NCI-H82 treated with DMSO at 0.1 percent for 48 hours (cell line): Measurements from ENCODE around the gene RACK1.
"Not testable (repeated sequence)": the region's sequence is repeated elsewhere in the genome, so short reads cannot be mapped to it uniquely, and the experiment has no call there.

Experiments used
- DNase-seq: peaks from one replicate; lab custom pipeline; 2025; ENCODE audit not compliant: unreplicated experiment; lab: John Stamatoyannopoulos, UW

The RACK1 gene

DNA sequence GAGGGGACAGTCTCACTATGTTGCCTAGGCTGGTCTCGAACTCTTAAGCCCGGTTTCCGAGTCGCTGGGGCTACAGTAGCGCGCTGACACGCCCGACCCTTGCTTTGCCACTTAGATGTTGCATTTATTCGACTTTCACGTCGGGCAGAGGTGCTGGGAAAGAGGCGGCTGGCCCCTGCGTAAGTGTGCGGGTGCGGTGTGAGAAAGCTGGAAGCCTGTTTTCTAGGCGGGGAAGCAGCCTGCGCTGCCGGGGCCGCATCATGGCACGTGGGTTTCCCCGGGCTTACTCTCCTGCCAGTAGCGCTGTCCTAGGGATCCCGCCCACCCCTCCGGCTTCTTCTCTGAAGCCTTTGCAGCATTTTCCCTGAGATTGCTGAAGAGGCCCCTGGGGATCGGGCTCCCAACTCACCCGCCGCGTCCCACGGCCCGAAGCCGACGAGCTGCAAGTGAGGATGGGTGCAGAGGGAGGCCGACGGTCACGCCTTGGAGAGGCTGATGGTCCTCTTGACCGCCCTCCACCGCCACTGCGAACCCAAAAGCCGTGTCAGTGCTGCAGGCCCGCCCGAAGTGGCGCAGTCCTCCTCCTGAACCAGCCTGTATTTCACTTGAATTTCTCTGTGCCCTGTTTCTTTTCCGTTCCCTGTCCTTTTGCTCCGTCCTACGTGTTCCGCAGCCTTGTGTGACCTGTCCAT lies 26.4 kb downstream of the RACK1 start:
- no peak for DNase-seq

DNA sequence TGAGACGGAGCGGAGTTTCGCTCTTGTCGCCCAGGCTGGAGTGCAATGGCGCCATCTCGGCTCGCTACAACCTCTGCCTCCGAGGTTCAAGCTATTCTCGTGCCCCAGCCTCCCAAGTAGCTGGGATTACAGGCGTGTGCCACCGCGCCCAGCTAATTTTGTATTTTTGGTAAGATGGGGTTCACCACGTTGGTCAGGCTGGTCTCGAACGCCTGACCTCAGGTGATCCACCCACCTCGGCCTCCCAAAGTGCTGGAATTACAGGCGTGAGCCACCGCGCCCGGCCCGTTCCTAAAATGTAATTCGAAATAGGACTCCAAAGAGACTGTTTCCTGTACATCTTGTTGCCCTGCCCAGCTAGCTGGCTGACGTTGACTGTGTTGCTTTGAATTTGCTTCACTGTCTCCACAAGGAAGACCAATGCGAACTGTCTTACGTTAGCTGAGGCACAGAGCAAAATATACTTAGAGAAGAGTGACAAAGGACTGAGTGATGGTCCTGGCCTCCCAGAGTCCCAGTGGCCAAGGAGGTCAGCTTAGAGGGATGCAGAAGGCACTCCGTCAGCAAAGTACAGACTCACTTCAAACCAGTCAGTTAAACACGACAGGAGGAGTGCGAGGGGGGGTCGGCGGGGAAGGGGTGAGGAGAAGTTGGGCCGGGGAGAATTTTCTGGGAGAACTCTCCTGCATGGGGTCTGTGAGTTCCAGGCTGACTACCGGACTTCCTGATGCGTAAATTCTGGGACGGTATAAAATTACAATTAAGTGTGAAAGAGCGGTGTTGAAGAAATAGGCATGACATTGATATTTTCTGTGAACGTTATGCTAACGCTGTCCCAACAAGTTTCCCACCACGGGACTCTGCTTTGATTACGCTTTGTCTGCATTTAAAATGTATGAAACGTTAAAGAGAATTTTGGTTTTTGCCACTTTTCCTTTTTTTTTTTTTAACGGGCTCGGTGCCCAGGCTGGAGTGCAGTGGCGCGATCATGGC lies 27.4 kb downstream of the RACK1 start:
- no peak for DNase-seq

DNA sequence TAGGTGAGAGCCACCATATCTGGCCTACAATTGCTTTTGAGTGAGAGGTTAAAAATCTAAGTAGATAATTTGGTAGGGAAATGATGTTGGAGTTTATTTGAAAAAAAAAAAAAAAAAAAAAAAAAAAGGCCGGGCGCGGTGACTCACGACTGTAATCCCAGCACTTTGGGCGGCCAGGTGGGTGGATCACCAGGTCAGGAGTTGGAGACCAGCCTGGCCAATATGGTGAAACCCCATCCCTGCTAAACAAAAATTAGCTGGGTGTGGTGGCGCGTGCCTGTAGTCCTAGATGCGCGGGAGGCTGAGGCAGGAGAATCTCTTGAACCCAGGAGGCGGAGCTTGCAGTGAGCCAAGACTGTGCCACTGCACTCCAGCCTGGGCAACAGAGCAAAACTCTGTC lies 29.5 kb downstream of the RACK1 start:
- DNase-seq = not testable (repeated sequence)

DNA sequence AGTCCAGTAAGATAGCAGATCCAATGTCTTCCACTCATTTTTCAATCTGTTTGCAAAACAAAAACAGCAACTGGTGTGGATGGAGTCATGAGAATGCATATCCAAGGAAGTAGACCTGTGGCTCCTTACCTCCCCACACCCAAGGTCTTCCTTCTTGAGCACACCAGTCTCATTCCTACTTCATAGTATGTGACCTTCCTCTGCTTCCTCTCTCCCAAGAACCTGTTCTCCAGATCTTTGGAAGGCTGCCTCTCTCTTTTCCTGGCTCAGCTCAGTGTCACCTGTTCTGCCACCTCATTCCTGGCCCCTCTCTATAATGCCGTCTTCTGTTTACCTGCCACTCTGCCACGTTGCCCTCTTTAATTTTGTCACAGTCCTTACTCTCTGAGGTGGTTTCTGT lies 30.8 kb downstream of the RACK1 start:
- no peak for DNase-seq

DNA sequence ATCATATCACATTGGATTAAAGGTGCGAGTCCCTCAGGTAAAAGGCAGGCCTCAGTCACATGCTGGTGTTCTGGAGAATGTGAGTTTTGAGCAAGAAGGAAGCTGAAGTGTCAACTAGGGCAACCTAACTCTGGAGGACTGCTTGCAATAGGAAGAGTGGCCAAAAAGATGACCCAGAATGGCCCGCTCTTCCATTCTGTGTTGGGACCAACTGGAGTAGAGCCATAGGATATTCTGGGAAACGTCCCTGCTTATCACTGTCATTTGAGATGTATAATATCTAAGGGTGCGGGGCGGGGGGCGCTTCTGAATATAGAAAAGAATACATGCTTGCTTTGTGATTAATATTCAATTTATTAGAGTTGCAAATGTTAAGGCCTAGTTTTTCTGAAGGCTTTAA lies 31.6 kb downstream of the RACK1 start:
- no peak for DNase-seq

DNA sequence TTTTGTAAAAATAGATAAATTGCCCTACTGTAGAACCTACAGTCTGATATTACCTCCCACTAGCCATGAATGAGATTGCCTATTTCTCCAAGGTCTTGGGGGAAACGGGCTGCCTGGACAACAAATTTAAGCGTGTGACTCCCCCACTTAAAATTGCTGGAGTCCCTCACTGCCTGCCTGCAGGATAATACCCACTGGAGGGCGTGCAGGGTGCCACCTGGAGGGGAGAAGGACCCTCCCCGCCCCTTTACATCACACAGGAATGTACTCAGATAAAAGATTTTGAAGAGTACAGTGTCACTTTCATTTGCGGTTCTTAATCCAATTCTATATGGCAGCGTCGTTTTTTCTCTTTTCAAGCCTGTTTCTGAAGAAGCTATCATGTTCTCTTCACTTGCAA lies 32.5 kb downstream of the RACK1 start:
- no peak for DNase-seq

DNA sequence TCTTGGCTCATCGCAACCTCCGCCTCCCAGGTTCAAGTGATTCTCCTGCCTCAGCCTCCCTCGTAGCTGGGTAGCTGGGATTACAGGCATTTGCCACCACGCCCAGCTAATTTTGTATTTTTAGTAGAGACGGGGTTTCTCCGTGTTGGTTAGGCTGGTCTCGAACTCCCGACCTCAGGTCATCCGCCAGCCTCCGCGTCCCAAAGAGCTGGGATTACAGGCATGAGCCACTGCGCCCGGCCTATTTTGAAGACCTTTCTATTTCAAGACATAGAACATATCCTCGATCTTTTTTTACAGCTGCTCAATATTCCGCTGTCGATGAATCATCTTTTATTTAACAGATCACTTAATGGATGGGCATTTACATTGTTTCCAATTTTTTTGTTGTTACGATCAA lies 33.0 kb downstream of the RACK1 start:
- DNase-seq = not testable (repeated sequence)

DNA sequence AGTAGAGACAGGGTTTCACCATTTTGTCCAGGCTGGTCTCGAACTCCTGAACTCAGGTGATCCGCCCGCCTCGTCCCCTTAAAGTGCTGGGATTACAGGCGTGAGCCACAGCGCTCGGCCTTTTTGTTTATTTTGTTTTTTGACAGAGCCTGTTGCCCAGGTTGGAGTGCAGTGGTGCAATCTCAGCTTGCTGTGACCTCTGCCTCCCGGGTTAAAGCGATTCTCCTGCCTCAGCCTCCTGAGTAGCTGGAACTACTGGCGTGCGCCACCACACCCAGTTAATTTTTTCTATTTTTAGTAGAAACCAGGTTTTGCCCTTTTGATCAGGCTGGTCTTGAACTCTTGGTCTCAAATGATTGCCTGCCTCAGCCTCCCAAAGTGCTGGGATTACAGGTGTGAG lies 33.6 kb downstream of the RACK1 start:
- DNase-seq = not testable (repeated sequence)

DNA sequence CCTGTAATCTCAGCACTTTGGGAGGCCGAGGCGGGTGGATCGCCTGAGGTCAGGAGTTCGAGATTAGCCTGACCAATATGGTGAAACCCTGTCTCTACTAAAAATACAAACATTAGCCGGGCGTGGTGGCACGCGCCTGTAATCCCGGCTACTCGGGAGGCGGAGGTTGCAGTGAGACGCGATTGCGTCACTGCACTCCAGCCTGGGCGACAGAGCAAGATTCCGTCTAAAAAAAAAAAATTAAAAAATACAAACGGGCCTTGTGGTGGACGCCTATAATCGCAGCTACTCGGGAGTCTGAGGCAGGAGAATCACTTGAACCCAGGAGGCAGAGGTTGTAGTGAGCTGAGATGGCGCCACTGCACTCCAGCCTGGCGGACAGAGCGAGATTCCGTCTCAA lies 34.7 kb downstream of the RACK1 start:
- DNase-seq = not testable (repeated sequence)

DNA sequence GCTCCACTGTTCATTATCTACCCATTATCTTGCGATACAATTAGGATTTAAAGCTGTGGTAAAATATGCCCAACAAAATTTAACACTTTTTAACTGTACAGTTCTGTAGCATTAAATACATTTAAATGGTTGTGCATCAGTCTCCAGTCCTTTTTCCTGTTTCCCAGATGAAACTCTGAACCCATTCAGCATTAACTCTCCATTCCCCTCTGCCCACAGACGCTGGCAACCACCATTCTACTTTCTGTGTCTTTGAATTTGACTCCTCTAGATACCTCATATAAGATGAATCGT lies 35.8 kb downstream of the RACK1 start:
- no peak for DNase-seq

DNA sequence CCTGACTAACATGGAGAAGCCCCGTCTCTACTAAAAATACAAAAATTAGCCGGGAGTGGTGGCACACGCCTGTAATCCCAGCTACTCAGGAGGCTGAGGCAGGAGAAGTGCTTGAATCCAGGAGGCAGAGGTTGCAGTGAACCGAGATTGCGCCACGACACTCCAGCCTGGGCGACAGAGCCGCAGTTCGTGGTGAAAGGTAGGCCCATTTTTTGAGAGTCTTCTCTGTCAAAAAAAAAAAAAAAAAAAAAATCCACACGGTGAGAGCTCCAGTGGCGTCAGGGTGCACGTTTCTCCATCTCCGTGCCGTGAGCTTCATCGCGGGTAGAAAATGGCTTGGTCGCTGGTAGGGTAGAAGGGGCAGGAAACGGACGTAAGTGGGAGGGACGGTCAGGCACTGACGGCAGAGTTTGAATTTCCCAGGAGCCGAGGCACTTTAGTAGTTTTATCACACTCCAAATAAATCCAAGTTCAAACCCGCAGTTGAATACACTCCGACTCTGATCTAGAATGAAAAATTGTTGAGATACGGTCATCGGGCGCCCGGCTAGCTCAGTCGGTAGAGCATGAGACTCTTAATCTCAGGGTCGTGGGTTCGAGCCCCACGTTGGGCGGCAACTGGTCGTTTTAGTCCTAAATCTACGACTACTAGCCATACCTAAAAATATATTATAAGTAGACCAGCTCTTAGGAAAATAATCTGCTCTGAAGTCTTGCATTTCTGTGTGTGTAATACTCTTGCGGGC lies 36.3 kb downstream of the RACK1 start:
- no peak for DNase-seq

DNA sequence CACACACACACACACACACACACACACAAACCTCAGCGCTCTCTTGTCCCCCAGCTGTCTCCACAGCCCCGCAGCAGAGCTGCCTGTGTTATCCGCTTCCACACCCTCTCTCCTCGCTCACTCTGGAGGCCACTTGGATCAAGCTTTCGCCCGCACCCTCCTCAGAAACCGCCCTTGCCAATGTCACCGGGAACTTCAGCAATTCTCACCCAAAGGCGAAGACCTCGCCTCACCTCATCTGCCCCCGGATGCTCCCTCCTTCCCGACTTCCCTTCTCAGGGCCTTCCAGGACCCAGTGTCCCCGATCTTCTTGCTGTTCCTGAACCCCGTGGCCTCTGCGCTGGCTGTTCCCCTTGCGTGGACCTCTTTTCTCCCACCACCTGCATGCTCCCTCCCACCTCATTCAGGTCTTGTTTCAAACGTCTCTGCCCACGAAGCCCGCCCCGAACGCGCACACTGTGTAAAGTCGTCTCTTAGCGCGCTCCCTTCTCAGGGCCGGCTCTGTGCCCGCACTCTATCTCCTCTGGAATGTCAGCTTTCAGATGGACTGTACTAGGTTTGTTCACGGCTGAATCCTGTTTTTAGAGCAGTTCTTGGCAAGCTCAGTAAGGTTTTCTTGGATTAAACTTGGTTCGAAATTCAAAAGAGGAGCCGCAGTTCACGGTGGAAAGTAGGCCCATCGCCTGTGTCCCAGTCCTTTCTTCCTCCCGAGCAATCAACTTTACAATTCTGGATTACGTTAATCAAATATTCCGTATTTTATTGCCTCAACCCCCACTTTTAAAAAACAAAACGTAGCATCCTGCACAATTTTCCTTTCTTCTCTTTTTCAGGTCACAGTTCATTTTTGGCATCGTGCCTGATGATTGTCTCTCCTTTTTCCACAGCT lies 37.7 kb downstream of the RACK1 start:
- no peak for DNase-seq

DNA sequence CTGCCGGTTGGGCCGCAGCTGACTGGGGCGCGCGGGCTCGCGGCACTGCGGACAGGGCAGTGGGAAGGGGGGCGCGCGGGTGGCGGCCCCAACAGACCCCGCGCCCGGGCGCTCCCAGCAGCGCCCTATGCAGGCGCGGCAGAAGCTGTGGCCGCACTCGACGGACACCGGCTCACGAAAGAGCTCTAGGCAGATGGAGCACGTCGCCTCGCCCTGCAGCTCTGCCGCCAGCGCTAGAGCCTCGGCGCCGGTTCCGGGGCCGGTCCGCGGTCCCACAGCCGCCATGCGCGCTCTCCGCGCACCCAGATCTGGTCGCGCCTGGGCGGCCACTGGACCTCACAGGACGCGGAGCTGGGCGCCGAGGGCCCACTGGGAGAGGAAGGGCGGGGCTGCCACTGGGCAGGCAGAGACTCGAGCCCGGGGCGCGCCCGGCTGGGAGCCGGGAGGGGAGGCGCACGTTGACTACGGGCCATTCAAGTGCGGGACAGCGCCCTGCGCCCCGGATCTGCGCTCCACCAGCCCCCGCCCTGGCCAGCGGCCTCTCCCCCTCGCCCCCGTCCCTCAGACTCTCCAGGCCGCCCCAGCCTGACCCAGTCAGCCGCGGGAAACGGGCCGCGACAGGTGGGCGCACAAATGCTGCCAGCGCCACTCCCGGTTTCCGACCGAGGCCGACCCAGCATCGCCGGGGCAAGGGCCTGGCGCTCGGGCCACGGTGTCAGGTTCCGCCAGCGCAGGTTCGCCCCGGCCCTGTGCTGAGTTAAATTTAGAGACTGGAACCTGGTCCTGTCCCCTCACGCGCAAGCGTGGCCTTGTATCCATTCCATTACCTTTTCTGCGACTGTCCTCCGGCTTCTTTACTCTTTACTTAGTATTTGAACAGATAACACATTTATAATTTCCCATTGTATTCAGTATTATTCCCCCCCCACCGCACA lies 38.6 kb downstream of the RACK1 start, which contains the start of gene TRIM7:
Gene TRIM7 (minus strand): TSS at position 371 of the 935 bp plus-strand sequence. CDS start 86 bp downstream, at position 285.
- DNase-seq = no peak

DNA sequence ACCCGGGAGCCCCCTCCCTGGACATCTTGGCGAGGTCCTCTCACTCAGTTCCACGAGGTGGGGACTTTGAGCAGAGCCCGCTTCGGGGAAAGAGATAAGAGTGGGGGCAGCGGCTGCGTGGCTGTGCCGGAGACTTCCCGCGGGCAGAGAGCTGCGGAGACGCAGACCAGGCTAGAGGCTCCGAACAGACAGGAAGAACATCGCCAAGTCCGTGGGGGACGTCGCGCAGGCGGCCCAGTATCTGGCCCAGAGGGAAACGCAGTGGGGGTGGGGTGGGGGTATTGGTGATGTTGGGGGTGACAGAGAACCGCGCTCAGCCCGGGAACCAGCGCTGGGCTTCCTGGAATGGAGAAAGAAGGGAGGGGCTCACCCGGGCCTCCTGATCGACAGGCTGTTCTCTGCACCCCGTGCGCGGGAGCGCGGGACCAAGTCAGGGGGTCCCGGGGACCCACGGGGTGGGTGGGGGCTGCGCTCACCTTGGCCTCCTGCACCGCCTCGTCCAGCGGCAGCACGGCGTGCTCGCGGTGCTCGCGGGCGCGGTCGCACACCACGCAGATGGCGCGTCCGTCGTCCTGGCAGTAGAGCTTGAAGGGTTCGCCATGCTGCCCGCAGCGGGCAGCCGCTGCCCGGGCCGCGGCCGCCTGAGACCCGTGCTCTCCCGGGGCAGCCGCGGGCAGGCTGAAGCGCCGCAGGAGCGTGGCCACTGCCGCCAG lies 39.4 kb downstream of the RACK1 start:
- DNase-seq = no peak

DNA sequence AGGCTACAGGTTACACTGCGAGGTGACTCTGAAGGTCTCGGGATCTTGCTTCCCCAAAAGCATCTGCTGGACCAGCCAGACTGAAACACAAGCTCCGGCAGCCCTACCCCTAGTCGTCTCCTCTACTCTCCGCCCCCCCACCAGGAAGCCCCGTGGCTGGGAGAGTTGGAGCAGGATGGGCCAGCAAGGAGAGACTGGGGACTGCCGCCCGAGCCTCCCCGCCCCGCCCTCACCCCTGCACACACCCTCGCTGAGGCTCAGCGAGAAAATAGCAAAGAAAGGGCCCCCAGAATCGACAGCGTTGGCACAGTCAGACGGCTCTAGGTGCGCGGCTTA lies 40.0 kb downstream of the RACK1 start:
- no peak for DNase-seq

DNA sequence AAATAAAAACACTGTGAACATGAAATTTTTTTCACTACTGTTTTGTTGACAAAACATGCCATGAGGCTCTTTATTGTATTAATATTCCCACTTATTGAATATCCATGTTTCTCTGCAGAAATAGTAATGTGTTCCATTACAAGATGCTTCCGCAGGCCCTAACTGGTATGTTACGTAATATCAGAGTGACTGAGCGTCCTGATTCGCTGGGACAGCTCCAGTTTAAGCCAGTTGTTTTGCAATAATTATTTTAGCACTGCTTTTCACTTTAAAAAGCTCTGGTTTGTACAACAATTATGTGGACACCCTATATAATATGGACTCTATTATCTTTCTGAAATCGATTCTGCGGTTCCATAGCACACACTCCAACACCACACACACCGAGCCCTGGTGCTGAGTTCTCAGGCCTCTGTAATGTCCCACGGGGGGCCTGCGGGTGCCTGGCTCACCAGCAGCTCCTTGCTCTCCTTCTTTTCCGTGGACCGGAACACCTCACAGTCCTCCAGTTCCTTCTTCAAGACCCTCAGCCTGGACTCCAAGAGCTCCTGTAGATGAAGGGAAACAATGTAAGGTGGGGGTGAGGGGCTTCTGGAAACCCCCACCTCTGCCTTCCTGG lies 40.5 kb downstream of the RACK1 start:
- DNase-seq = no peak

DNA sequence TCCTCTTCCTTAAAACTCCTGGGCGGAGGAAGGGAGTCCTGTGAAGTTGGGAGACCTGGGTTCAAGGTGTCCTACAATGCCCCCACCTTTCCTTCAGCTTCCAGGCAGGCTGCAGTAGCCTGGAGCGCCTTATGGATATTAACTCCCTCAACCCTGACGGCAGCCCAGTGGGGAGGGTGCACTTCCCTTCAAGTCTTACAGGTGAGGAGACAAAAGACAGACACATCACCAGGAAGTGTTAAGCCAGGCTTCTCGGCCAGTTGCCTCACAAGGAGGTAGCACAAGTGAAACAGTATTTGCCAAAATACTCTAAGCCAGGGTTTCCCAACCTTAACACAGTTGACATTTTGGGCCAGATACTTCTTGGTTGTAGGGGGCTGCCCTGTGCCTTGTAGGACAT lies 42.9 kb downstream of the RACK1 start:
- no peak for DNase-seq

DNA sequence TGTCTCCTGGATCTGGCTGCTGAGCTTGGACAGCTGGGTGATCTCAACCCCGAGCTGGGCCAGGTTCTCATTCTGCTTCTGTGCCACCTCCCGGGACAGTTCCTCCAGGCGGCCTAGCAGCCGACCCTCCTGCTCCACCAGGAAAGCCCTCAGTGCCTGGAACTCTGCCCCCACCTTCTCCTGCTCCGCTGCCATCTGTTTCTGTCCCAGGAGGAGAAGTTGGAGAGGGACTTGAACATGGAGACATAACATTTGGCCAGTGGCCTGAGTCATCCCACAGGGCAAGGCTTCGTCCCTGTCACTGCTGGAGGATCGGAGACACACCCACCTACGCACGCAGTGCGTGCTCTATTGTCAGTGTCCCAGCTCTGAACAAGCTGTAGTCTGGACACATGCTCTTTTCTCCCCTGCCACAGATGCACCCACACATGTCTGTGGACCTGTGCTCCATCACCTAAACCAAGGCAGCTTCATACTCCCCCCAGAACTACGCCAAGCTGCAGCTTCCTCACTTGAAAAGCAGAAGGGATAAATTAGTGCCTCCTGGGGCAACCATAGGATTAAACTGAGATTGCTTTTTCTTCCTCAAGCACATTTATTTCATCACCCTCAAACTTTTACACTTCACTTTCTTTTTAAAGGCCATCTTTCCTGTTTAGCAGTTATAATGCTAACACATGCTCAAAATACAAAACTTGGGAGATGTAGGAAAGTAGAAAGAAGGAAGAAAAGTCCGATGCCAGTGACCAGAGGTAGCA lies 43.6 kb downstream of the RACK1 start:
- no peak for DNase-seq
